HL-60 (cell line): Measurements from ENCODE around the gene BTBD10.

Experiments
- GABPA ChIP-seq: IDR thresholded peaks from 2 replicates; pipeline ENCODE4 v1.6.1; 2012; ENCODE audit warnings: low read depth
- POLR2AphosphoS5 ChIP-seq: IDR thresholded peaks from 2 replicates; pipeline ENCODE4 v1.6.1; 2012; ENCODE audit warnings: low read depth
- REST ChIP-seq: IDR thresholded peaks from 2 replicates; pipeline ENCODE4 v1.6.1; 2012; ENCODE audit warnings: low read depth; ENCODE audit not compliant: insufficient replicate concordance
- TF ChIP-seq, protein P1 (sequence below): IDR thresholded peaks from one replicate; pipeline ENCODE4 v1.5.1; 2011; ENCODE audit warnings: low read length, control low read depth, inconsistent platforms; ENCODE audit not compliant: insufficient read depth

- TF ChIP-seq, protein P1, sequence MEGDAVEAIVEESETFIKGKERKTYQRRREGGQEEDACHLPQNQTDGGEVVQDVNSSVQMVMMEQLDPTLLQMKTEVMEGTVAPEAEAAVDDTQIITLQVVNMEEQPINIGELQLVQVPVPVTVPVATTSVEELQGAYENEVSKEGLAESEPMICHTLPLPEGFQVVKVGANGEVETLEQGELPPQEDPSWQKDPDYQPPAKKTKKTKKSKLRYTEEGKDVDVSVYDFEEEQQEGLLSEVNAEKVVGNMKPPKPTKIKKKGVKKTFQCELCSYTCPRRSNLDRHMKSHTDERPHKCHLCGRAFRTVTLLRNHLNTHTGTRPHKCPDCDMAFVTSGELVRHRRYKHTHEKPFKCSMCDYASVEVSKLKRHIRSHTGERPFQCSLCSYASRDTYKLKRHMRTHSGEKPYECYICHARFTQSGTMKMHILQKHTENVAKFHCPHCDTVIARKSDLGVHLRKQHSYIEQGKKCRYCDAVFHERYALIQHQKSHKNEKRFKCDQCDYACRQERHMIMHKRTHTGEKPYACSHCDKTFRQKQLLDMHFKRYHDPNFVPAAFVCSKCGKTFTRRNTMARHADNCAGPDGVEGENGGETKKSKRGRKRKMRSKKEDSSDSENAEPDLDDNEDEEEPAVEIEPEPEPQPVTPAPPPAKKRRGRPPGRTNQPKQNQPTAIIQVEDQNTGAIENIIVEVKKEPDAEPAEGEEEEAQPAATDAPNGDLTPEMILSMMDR, result no peak
- no peak for TF ChIP-seq GABPA
- TF ChIP-seq POLR2AphosphoS5, result no peak
- no peak for TF ChIP-seq REST
These were observed 114.0 kb downstream of the BTBD10 start for GRCh38 chr11:13349046-13349445.
